GM18907 (cell line): ENCODE data around the gene SYNGR3.
"Not testable (repeated sequence)": the region's sequence is repeated elsewhere in the genome, so short reads cannot be mapped to it uniquely, and the experiment has no call there.

Experiments
- ATAC-seq: cut with Tn5 transposase; IDR thresholded peaks from one replicate; pipeline ENCODE4 v1.9.1; 2021; ENCODE audit warnings: mild to moderate bottlenecking, moderate library complexity; ENCODE audit not compliant: unreplicated experiment

The SYNGR3 gene

GRCh38 chr16:1959269-1960039 is 30.3 kb upstream of the SYNGR3 start, which contains the start of gene NDUFB10:
TSS of gene NDUFB10 (plus strand) at chr16:1959538. CDS start at chr16:1959625, 87 bp downstream.
- peak; percentile 75 for ATAC-seq

DNA sequence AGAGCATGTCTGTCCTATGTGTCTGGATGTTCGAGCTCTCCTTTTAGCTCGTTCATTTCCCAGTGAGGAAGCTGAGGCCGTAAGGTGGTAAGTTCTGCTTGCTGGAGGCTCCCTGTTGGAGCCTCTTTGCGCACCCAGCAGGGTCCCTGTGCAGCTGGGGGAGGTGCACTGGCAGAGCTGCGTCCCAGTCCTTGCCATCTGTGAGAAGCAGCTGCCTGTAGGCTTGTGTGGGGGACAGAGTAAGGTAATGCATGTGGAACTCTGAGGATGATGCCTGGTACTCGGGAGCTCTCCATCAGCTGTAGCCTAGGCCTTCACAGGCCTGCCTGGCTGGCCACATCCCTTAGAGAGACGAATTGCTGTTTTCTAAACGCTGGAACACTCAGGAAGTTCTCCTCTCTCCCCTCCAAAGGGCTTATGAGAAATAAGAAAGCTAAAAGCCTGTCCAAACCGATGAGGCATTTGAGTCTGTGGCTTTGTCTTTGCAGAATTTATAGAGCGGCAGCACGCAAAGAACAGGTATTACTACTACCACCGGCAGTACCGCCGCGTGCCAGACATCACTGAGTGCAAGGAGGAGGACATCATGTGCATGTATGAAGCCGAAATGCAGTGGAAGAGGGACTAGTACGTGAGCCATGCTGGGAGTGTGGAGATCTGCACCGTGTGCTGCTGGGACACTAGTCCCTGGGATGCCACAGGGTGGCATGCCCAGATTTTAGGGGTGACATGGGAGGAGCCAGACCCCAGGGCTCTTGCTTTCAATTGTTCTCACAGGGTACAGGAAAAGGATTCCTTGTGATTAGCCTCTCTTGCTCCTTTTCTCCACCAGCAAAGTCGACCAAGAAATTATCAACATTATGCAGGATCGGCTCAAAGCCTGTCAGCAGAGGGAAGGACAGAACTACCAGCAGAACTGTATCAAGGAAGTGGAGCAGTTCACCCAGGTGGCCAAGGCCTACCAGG is 28.8 kb upstream of the SYNGR3 start:
- no peak for ATAC-seq

DNA sequence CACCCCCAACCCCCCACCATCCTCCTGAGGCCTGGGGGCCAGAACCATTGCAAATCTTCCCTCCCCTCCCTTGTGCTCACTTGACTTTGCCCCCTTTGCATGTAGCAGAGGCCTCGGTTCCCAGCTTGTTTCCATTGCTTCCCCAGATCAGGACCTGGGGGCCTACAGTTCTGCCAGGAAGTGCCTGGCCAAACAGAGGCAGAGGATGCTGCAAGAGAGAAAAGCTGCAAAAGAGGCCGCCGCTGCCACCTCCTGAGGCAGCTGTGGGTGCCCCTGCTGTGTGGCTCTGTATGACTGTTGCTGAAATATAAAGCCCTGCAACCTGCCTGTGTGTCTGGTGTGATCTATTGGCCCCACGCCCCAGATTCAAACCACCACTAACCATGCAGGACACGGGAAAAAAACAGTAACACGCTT is 28.1 kb upstream of the SYNGR3 start:
- no peak for ATAC-seq

GRCh38 chr16:1962161-1963153 is 27.3 kb upstream of the SYNGR3 start:
- not testable (repeated sequence) for ATAC-seq

DNA sequence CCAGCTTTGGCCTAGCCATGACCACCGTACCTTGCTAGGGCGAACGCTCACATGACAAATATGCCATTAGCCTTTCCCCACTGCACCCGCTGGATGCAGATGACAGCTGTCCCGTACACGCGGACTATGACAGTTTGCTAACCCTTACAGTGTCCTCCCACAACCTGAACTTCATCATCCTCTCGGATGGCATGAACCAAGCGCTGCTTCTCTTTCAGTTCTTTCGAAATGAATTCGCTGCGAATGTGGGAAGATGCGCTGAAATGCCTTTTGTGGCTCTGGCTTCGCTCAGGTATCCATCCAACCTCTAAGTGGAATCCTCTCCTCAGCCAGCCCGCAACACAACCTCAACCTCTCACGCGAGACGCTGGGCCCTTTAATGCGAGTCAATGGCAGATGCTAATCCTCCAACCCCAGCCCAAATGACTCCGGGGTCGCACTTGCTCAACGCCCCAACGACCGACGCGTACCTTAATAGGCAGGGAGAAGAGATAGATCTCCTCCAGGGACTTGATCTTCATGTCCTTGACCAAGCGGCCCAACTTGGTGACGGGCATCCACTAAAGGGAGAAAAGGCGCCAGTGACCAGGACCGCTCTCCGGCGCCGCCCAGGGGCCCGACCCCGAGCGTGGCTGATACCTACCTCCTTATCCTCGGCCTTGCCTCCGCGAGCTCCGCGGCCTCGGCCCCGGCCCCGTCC is 25.8 kb upstream of the SYNGR3 start:
- ATAC-seq = peak; percentile 18

DNA sequence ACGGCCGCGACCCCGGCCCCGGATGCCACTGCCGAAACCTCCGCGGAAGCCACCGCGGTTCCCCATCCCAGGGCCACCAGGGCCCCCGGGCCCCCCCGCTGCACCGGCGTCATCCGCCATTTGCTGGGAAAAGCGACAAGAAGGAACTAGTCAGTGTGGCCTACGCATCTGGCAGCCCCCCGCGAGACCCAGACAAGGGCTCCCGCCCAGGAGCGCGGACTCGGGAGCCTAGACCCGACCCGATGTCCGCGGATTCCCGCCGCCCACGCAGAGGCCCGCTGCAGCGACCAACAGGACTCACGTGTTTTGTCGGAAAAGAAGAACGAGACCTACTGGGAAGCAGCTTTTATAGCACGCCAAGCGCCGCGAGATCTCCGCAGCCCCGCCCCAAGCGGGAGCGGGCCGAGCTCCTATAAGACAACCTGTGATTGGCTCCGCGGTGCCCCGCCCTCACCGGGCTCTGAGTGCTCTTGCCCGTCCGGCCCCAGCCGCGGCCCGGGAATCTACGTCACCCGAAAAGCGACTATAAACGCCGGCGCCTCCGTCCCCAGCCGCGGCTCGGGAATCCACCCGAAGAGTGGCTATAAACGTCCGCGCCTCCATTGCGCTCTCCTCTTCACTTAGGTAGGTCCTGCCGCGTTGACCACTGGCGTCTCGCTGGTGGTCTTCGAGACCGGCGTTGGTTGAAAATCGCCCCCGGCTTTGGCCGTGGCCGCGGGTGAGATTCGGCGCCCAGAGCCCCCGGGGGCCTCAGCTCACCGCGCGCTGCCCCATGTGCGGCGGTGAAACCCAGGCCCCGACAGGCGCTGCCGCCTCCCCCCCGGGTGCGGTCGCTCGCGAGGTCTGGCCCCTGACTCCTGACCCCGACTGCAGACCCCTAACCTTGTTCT is 25.0 kb upstream of the SYNGR3 start, which contains the start of gene RPS2:
RPS2 (minus strand) TSS at position 321 of the 890 bp plus-strand sequence; CDS start at position 120, 201 bp downstream.
- ATAC-seq = peak; percentile 81

DNA sequence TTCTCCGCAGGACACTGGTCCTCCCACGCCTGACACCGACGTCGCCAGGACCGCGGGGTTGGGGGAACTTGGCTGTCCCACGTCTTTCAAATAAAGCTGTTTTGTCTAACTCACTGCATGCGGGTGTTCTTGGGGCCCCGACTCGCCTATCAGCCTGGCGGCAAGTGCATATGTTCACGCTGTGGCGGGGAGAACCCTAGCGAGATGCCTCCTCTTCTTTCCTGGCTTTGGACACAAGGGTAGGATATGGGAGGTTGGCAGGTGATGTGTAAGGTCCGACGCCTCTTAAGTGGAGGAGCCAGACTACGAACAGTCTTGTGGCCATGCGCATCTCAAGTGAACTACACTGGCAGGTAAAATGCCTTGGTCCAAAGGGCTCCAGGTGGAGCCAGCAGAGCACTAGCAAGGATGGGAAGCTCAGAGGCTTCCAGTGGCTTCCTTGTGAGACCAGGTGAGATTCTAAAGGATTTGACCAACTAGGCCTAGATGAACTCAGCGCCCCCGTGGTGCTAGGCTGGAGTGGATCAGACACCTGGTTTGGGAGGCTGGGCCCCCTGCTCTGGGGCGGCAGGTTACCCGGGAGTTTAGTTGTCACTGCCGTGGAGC is 24.3 kb upstream of the SYNGR3 start:
- ATAC-seq = no peak

DNA sequence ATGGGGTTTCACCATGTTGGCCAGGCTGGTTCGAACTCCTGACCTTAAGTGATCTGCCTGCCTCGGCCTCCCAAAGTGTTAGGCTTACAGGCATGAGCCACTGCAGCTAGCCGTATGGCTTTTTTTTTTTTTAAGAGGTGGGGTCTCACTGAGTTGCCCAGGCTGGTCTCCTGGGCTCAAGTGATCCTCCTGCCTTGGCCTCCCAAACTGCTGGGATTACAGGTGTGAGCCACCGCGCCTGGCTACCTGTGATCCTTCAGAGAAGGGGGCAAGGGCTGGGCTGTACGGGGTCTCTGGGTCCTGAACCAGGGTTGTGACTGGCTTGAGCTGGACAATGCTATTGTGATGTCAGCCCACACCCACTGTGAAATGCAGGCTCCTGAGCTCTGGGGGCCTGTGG is 23.3 kb upstream of the SYNGR3 start, which contains the start of gene RNF151:
RNF151 (plus strand) TSS at position 397 of the 400 bp plus-strand sequence. CDS start 26 bp downstream, outside the sequence.
- no peak for ATAC-seq

DNA sequence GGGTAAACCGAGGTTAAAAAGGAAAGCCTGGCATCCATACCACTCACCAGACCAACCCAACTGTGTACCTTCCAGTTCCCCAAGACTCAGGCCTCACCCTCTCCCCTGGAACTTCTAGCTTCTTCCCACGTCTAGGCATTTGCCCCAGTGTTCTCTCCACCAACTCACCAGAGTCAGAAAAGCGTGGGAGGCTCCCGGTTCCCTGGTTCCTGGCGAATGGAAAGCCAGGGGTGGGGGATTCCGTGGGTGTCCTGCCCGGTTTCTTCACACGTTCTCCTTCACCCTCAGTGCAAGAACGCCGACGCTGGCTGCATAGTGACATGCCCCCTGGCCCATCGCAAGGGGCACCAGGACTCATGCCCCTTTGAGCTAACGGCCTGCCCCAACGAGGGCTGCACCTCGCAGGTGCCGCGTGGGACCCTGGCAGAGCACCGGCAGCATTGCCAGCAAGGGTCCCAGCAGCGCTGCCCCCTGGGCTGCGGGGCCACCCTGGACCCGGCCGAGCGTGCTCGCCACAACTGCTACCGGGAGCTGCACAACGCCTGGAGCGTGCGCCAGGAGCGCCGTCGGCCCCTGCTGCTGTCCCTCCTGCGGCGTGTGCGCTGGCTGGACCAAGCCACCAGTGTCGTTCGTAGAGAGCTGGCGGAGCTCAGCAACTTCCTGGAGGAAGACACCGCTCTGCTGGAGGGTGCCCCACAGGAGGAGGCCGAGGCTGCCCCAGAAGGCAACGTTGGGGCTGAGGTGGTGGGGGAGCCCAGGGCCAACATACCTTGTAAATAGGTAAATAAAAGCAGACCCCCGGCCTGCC is 21.4 kb upstream of the SYNGR3 start:
- no peak for ATAC-seq

DNA sequence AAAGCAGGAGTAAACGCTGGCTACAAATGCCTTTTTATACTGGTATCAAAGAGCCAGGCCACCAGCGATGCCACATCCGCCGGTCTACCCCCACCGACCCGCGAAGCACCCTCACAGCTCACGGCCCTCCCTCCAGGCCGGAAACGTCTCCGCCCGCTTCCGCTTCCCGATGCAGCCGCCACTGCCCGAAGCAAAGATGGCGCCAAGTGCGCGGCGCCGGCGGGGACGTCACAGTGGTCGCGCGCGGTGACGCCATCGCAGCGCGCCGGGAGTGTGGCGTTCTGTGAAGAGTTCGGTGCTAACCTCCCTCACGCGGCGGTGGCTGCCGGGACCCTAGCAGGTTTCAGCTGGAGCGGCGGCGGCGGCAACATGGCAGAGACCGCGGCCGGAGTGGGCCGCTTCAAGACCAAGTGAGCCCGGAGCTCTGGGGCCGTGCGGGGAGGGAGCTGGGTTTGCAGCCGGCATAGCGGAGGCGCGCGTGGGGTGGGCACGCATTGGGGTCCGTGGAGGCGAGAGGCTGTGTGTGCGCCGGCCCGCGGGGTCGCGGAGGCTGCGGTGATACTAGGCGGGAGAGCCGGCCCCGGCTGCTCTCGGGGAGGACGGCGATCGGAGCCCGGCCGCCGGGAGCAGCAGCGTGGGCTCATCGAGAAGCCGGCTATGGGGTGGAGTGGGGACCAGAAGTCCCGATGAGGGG is 17.8 kb upstream of the SYNGR3 start, which contains the start of gene TBL3:
TBL3 (plus strand) TSS at position 258 of the 694 bp plus-strand sequence; CDS start at position 370, 112 bp downstream.
- peak; percentile 74 for ATAC-seq

DNA sequence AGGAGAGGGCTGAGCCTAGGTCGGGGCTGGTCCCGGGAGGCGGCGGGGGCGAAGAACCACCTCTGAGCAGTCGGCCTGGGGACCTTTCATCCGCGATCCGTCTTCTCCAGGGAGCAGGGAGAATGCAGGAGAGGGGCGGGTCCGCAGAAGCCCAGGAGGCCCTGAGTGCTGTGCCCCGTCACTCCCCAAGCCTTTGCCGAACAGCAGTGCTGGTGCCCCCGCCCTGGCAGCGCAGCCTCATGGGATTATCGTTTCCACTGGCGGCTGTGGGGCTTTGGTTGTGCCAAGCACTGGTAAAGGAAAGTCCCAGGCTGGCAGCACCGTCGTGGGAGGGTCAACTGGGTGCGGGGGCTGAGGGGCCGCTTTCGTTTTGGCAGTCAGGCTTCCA is 17.3 kb upstream of the SYNGR3 start:
- no peak for ATAC-seq

DNA sequence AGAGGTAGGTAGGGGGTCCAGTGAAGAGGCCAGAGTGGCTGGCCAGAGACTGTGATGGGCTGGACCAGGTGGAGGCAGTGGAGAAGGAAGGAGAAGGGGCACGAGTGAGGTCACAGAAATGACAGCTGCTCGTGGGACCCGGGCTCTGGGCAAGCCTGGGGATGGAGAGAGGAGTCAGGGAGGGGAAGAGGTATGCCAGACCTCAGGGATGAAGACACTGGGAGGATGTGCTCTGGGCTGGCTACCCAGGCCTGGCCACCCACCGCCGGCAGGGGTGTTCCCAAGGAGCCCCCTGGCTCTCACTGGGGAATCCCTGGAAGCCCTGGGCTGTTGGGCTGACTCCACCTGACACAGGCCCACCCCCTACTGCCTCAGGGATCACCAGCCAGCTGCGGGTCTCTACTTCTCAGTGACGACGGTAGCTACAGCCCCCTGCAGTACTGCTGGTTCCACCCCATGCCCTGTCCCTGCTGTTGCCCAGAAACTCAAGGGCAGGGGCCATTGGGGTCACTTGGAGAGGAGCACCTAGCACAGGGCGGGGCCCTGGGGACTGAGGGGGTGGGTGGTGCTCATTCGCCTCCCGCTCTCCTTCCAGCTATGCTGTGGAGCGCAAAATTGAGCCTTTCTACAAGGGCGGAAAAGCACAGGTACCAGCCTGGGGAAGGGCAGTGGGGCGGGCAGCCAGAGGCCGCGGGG is 16.2 kb upstream of the SYNGR3 start:
- ATAC-seq = no peak

GRCh38 chr16:1974157-1975070 is 15.4 kb upstream of the SYNGR3 start:
- no peak for ATAC-seq

GRCh38 chr16:1975432-1976215 is 14.1 kb upstream of the SYNGR3 start:
- ATAC-seq = no peak
